COLO668 (cell line): ENCODE data around the gene UQCRFS1.
"Not testable (repeated sequence)": the region's sequence is repeated elsewhere in the genome, so short reads cannot be mapped to it uniquely, and the experiment has no call there.

Experiments used
- DNase-seq: peaks from one replicate; lab custom pipeline; 2025; ENCODE audit not compliant: unreplicated experiment; lab: John Stamatoyannopoulos, UW

Gene UQCRFS1

GRCh38 chr19:29215322-29215845 lies 2.4 kb upstream of the UQCRFS1 start:
- DNase-seq: no peak

DNA sequence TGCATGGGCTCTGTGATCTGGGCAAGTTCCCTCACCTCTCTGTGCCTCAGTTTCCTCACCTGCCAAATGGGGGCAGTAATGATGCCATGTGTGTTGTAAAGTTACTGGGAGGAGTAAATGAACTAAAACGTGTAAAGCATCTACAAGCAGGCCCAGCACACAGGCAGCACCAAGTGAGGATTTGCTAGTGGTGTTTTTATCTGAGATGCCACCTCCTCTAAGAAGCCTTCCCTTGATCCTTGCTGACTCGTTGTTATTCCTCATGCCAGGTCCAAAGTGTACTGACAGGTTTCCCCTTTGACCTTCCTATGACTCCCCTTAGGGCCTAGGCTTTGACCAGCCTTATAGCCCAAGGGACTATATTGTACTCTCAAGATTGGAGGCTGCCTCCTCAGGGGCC lies 1.5 kb upstream of the UQCRFS1 start:
- DNase-seq: no peak

GRCh38 chr19:29212356-29212647 lies 649 bp downstream of the UQCRFS1 start:
- DNase-seq: no peak

GRCh38 chr19:29211562-29212355 lies 1.2 kb downstream of the UQCRFS1 start:
- no peak for DNase-seq

DNA sequence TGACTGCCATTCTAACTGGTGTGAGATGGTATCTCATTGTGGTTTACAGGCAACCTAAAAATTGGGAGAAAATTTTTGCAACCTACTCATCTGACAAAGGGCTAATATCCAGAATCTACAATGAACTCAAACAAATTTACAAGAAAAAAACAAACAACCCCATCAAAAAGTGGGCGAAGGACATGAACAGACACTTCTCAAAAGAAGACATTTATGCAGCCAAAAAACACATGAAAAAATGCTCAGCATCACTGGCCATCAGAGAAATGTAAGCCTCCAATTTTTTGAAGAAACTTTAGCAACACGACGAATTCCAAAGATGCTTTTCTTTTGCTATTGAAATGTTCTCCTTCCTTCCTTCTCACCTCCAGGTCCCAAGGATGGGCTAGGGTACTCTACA lies 1.9 kb downstream of the UQCRFS1 start:
- not testable (repeated sequence) for DNase-seq

DNA sequence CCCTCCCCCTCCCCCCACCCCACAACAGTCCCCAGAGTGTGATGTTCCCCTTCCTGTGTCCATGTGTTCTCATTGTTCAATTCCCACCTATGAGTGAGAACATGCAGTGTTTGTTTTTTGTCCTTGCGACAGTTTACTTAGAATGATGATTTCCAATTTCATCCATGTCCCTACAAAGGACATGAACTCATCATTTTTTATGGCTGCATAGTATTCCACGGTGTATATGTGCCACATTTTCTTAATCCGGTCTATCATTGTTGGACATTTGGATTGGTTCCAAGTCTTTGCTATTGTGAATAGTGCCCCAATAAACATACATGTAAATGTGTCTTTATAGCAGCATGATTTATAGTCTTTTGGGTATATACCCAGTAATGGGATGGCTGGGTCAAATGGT lies 2.4 kb downstream of the UQCRFS1 start:
- not testable (repeated sequence) for DNase-seq

GRCh38 chr19:29207403-29208187 lies 5.4 kb downstream of the UQCRFS1 start:
- not testable (repeated sequence) for DNase-seq

DNA sequence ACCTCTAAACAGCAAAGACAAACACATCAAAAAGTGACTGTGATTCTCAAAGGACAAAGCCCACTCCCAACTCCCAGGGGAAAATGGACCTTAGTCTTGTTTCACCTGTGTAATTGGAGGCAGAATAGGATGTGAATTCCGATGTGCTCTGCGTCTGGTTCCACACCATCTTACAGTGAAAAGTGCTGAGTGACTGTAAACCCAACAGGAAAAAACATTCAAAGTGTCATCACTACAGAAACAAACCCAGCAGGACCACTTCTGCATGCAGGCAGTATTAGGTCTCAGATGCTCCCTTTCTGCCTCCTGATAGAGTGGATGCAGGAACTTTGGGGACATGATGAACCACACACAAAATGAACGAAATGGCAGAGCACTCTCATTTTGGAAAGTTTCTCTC lies 6.5 kb downstream of the UQCRFS1 start:
- no peak for DNase-seq

DNA sequence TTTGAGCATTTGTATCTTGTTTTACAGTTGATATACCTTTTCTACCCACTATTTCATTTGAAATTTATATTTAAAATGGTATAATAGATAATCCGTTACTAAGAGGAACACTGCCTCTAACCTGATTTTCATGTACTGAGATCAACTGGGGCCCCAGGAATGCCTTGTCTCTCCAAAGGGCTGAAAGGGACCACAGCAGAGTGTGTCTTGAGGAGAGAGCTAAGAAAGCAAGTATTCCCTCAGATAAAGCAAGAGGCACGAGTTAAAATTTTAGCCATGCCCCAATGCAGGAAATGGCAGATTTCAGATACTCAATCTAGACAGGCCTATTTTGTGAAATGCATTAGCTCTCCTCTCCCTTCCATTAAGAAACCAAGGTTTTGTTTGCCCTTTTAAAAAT lies 10.7 kb downstream of the UQCRFS1 start:
- no peak for DNase-seq

GRCh38 chr19:29201855-29202254 lies 11.1 kb downstream of the UQCRFS1 start:
- no peak for DNase-seq

DNA sequence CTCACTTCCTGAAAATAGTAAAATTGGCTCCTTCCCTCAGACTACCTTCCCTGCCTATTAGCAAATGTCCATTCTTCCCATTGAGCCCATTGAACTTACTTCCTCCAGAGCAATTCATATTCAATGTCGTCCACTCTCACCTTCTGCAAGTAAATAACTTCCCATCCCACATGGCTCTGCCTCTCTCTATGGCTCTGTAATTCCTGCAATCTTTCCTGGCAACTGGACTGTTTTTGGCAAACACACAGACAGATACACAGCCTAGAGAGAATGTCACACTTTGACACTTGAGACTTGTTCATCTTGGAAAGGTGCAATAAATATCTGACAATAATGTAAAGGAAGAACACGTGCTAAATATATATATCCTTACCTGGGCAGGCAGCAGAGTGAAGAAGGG lies 18.3 kb downstream of the UQCRFS1 start:
- DNase-seq: no peak

DNA sequence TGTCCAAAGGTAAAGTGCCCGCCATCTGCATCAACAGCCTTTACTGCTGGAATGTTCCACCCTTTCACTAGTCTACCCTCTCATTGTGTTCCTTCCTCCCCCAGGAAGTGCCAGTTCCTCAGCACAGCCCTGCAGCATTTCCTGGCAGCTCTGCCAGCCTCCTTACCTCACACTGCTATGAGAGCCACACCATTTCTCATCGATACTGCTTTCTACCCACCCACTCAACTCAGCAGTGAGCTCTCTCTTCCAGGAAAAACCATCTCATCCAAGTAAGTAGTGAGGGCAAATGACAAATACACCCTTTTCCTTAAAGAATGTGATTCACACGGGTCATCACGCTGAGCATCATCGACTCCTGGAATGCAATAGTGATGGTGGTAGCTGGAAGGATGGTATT lies 19.8 kb downstream of the UQCRFS1 start:
- no peak for DNase-seq

- DNase-seq: no peak
These were observed 21.9 kb downstream of the UQCRFS1 start for GRCh38 chr19:29191005-29191404.

GRCh38 chr19:29189033-29189360 lies 24.0 kb downstream of the UQCRFS1 start:
- DNase-seq: no peak

DNA sequence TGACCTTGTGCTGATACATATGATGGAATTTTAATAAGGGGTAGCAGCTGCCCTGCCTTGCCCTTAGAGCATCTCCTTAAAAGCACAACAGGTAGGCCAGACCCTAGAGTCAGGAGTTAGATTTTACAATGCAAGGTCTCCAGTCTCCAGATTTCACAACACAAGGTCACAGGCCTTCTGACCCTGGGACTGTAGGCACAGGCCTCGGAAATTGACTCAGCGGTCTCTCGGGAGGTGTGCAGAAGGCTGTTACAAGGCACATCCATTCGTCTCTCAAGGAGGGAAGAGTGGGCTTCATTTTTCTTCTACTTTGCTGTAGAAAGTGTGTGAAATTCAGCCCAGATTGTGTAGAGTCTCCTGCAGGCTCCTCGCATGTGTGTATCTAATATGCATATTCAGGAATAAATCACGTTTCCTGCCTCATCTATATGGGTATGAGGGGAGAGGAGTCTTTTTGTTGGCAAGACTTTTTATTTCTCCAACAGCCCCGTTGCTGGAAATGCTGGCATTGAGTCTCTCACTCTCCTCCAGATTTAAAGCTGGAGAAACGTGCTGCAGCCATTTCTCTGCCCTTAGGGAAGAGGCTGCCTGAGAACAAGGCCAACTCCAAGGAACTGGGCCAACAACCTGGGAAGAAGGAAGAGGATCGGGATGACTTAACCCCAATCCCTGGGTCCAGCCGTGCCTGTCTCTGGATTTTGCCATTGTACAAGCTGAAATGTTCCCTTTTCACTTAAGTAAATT lies 24.5 kb downstream of the UQCRFS1 start:
- no peak for DNase-seq

DNA sequence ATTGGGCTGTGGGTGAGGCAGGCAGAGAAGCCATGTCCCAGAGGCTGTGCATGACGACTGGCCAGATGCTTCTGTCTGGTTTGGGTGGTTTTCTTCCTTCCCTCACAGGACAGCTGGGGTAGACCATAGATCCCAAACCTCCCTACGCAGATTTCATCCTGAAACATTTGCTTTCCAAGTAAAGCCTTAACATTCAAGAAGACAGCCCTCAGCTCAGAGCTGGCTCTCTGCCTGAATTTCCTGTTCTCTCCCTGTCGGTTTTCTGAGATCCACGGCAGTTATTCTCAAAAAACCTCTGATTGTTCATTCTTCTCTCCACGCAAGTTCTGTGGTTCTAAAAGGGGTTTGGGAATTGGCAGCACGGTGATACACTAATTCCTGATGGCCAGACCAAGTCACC lies 25.3 kb downstream of the UQCRFS1 start:
- DNase-seq: no peak

DNA sequence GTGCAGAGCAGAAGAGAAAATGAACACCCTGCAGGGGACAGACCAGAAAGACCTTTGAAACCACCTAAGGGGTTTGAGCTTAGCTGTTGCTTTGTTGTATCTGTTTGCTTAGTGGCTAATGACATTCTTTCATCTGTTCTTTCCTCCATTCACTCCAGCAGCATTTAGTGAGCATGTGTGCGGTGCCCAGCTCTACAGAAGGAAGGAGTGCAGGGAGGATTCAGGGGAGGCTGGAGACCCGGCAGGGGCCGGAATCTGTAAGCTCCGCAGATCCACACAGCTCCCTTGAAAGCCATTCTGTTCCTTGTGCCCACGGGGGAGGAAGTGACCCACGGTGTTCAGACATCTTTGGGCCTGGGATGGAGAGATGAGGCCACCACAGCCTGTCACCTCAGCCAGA lies 27.5 kb downstream of the UQCRFS1 start:
- DNase-seq: no peak

GRCh38 chr19:29176981-29177754 lies 35.8 kb downstream of the UQCRFS1 start:
- no peak for DNase-seq

GRCh38 chr19:29173896-29174295 lies 39.1 kb downstream of the UQCRFS1 start:
- no peak for DNase-seq

- no peak for DNase-seq
These were observed 40.6 kb downstream of the UQCRFS1 start for GRCh38 chr19:29172302-29172701.

- no peak for DNase-seq
These were observed 41.4 kb downstream of the UQCRFS1 start for GRCh38 chr19:29171525-29171924.
